ENCODE measurements around the gene REPIN1. TPM values are rescaled to one million over a fixed set of nuclear protein-coding genes. Genes with fewer than 3 reads are reported as not detected.
A peak's percentile ranks its signal among the peaks of the same experiment; 100 is the strongest.

Gene REPIN1
- total RNA-seq, 1 experiment from 2014 or later = 106 TPM

DNA sequence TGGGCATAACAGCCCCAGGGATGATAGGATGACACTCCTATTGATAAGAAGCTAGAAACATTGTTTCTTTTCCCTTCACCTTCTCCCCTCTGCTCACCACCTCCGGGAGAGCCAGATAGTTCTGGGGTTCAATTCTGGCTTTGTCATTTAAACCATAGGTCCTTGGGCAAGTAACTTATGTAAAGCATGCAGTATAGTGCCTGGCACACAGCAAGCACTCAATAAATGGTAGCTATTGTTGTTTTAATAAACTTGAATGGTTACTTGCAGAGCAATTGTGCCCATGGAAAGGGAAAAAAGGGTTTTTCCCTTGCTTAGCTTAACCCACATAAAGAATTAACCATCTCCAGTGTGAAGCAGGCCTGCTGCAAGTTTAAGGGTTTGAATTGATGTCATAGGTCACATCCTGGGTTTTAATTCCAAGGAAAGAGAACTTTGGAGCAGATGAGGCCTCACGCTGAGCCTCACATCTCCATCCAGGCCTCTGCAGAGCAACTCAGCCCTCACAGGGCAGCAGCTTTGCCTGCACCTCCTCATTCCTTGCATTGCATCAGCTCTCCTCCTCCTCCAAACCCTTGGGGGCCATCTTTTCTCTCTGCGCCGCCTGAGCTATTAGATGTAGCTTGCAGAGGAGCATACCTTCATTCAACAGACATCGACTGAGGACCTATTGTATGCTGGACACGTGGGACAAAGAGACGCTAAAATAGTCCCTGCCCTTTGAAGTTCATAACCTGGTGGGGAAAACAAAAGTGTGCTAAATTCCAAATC lies 33.4 kb downstream of the REPIN1 start:
- Histone ChIP-seq H3K23me2 (ENCODE audit: insufficient read length, low read depth, low read length, poor library complexity, severe bottlenecking) (peaks cover 8% of the 10 kb centered on the region), H3K9ac (ENCODE audit: extremely low read depth, insufficient read length, low read length) (no peak overlapping the region), H3K56ac (ENCODE audit: insufficient read length, low read depth, low read length) (no peak overlapping the region), H4K8ac (replicated peaks; ENCODE audit: insufficient read length, low read depth, low read length) (no peak overlapping the region), H3K18ac (ENCODE audit: insufficient read length, low read depth, low read length) (peak overlapping the region; percentile 94), H2AK5ac (ENCODE audit: insufficient read length, low read length) (no peak overlapping the region), H3K9me3 (ENCODE audit: control insufficient read depth, low read depth, low read length) (no peaks in the 10 kb centered on the region), H3K79me1 (ENCODE audit: insufficient read depth, low read depth, low read length, poor library complexity, severe bottlenecking) (no peaks in the 10 kb centered on the region), H3K23ac (ENCODE audit: insufficient read length, low read depth, low read length) (no peak overlapping the region), H2BK5ac (ENCODE audit: insufficient read length, low read length) (no peak overlapping the region), H2BK12ac (ENCODE audit: insufficient read length, low read depth, low read length) (no peak overlapping the region), H2BK120ac (ENCODE audit: low read depth, low read length, poor library complexity, severe bottlenecking) (no peak overlapping the region), H2BK20ac (ENCODE audit: low read depth, low read length, poor library complexity, severe bottlenecking) (no peak overlapping the region), H2BK15ac (ENCODE audit: low read depth, low read length) (no peak overlapping the region), H2AFZ (ENCODE audit: low read length) (no peak overlapping the region), H4K20me1 (ENCODE audit: control insufficient read depth, insufficient read depth, insufficient read length) (no peaks in the 10 kb centered on the region), H4K91ac (ENCODE audit: insufficient read length, low read depth, low read length) (peak overlapping the region; percentile 72), H3K27ac (ENCODE audit: insufficient read length, low read depth, low read length) (peak overlapping the region; percentile 91), H3K14ac (ENCODE audit: insufficient read depth, low read length) (peak overlapping the region; percentile 74; the same call in 1 of the 2 replicates), H3K79me2 (ENCODE audit: insufficient read depth, low read length) (no peaks in the 10 kb centered on the region), H3K4me1 (ENCODE audit: insufficient read depth, low read length) (peaks cover 46% of the 10 kb centered on the region), H4K5ac (ENCODE audit: insufficient read length, low read depth, low read length) (no peak overlapping the region), H3K4me2 (ENCODE audit: insufficient read depth, insufficient read length, low read length) (peak overlapping the region; percentile 2), H3K4ac (ENCODE audit: low read depth, low read length) (peak overlapping the region; percentile 86; the same call in 1 of the 2 replicates), H3T11ph (ENCODE audit: low read length) (no peak overlapping the region), H3K27me3 (ENCODE audit: insufficient read depth, low read length) (no peaks in the 10 kb centered on the region)
- peak; percentile 89 for DNase-seq
- H3K9me3 Mint-ChIP-seq = no peaks in the 10 kb centered on the region; a peak in 1 of 5 replicates
- H3K27ac Mint-ChIP-seq = peak overlapping the region; percentile 99
- H3K36me3 Mint-ChIP-seq (ENCODE audit: insufficient read depth in 1 of 3, low read depth in 3 of 3) = peaks cover 13 to 17% (median 15%) of the 10 kb centered on the region in 3 experiments
- WGBS (ENCODE audit: extremely low coverage, insufficient read length, low lambda C conversion rate) = no CpG with 5 or more reads among the region's 7 CpGs
- peaks cover 77 to 79% of the 10 kb centered on the region in 2 experiments for H3K4me1 Mint-ChIP-seq
- H3K4me3 Mint-ChIP-seq = peak overlapping the region; percentile 21 to 61
- TF ChIP-seq, protein P1, sequence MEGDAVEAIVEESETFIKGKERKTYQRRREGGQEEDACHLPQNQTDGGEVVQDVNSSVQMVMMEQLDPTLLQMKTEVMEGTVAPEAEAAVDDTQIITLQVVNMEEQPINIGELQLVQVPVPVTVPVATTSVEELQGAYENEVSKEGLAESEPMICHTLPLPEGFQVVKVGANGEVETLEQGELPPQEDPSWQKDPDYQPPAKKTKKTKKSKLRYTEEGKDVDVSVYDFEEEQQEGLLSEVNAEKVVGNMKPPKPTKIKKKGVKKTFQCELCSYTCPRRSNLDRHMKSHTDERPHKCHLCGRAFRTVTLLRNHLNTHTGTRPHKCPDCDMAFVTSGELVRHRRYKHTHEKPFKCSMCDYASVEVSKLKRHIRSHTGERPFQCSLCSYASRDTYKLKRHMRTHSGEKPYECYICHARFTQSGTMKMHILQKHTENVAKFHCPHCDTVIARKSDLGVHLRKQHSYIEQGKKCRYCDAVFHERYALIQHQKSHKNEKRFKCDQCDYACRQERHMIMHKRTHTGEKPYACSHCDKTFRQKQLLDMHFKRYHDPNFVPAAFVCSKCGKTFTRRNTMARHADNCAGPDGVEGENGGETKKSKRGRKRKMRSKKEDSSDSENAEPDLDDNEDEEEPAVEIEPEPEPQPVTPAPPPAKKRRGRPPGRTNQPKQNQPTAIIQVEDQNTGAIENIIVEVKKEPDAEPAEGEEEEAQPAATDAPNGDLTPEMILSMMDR (conservative IDR thresholded peaks at IDR 0.05) = no peak
- H3K27me3 Mint-ChIP-seq (ENCODE audit: low read depth) = no peaks in the 10 kb centered on the region

All from H9 (cell line).